VCaP (cell line): Measurements from ENCODE around the gene MICU2.

ENCODE experiments used
- H3K27ac ChIP-seq: fragments of 450-650 bp; 2 replicates; pipeline ENCODE4 v1.5.1; 2017
- TF ChIP-seq, protein P1 (sequence below): fragments of 450-650 bp; conservative IDR thresholded peaks from 2 replicates; pipeline ENCODE4 v1.5.1; 2017; ENCODE audit warnings: mild to moderate bottlenecking, moderate library complexity

MICU2 gene

DNA sequence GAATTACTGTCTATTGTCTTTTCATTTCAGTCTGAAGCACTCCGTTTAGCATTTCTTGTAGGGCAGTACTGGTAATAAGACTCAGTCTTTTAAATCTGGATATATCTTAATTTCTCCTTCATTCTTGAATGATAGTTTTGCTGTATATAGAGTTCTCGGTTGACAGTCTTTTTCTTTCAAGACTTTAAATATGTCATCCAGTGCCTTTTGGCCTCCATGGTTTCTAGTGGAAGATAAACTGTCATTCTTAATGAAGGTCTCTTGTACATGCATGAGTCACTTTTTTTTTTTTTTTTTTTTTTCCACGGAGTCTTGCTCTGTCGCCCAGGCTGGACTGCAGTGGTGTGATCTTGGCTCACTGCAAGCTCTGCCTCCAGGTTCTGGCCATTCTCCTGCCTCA, 117.6 kb downstream of the MICU2 start:
- H3K27ac ChIP-seq: no peak overlapping the region
- TF ChIP-seq, protein P1, sequence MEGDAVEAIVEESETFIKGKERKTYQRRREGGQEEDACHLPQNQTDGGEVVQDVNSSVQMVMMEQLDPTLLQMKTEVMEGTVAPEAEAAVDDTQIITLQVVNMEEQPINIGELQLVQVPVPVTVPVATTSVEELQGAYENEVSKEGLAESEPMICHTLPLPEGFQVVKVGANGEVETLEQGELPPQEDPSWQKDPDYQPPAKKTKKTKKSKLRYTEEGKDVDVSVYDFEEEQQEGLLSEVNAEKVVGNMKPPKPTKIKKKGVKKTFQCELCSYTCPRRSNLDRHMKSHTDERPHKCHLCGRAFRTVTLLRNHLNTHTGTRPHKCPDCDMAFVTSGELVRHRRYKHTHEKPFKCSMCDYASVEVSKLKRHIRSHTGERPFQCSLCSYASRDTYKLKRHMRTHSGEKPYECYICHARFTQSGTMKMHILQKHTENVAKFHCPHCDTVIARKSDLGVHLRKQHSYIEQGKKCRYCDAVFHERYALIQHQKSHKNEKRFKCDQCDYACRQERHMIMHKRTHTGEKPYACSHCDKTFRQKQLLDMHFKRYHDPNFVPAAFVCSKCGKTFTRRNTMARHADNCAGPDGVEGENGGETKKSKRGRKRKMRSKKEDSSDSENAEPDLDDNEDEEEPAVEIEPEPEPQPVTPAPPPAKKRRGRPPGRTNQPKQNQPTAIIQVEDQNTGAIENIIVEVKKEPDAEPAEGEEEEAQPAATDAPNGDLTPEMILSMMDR: no peak

GRCh38 chr13:21483748-21484147, 120.2 kb downstream of the MICU2 start:
- TF ChIP-seq, protein P1: no peak
- H3K27ac ChIP-seq: peak overlapping the region; percentile 91

DNA sequence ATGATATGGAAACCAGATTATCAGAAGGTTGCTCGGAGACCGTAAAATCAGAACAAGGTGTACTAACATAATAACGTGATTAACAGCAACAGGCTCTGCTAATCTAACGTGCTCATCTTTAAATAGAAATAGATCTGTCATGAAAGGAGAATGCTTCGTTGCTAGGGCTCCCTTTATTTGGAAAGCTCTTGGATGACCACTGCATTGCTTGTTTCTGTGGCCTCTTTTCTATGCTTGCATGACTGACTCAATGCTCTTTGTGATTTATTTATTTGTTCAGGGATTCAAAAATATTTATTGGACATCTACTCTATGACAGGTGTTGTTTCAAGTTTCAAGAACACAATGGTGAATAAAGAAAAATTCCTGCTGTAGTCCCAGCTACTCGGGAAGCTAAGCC, 122.6 kb downstream of the MICU2 start:
- TF ChIP-seq, protein P1: no peak
- H3K27ac ChIP-seq: peak overlapping the region; percentile 91

GRCh38 chr13:21478881-21479808, 124.8 kb downstream of the MICU2 start:
- H3K27ac ChIP-seq: peak overlapping the region; percentile 91
- TF ChIP-seq, protein P1: peak; percentile 71

DNA sequence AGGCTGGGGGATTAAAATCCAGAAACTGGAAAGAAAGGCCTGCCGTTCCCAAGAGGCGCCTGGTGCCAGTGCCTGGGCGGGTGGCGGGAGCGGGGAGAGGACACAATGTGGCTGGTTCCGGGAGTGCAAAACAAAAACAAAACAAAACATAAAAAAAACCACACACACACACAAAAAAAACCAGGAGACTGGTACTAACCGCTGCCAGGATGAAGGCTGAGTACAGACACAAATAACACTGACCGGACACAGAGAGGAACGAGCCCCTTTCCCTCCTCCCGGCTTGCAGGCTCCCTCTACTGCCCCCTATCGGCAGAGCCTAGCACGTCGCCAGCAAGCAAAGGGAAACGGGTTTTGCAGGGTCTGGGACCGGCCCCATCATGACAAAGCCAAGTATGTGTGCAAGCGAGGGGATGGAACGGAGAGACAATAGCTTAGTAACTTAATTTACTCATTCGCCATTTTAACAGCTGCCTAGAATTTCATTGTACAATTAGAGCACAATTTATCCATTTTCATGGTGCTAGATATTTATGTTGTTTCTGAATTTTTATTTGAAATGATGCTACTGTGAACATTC, 127.0 kb downstream of the MICU2 start:
- H3K27ac ChIP-seq: peak overlapping the region; percentile 91
- TF ChIP-seq, protein P1: peak; percentile 92

DNA sequence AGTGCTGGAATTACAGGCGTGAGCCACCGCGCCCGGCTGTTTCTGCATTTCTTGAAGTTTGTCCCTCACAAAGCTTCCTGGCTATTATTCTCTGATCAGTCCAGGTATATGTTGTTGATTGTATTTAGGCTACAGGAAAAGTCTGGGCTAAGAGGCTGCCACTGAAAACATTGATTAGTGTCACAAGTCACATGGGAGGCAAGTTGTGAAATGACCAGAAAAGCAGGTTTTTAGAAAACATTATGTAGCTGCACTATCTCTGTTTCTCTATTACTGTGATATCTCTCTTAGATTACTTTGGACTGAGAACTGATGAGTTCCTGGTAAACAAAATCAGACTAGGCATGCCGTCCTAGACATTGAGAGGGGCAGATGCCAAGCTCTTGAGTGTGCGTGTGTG, 128.9 kb downstream of the MICU2 start:
- TF ChIP-seq, protein P1: no peak
- peak overlapping the region; percentile 91 for H3K27ac ChIP-seq

DNA sequence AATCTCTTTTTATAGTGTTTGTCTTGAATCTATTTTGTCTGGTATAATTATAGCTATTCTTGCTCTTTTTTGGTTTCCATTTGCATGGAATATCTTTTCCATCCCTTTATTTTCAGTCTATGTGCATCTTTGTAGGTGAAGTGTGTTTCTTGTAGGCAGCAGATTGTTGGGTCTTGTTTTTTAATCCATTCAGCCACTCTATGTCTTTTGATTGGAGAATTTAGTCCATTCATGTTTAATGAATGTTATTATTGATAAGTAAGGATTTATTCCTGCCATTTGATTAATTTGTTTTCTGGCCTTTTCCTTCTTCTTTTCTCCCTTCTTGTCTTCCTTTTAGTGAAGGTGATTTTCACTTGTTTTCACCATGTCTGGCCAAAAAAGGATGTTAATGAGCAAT, 133.2 kb downstream of the MICU2 start:
- TF ChIP-seq, protein P1: no peak
- no peak overlapping the region for H3K27ac ChIP-seq
